ENCODE measurements around the gene PYROXD2.

The PYROXD2 gene

DNA sequence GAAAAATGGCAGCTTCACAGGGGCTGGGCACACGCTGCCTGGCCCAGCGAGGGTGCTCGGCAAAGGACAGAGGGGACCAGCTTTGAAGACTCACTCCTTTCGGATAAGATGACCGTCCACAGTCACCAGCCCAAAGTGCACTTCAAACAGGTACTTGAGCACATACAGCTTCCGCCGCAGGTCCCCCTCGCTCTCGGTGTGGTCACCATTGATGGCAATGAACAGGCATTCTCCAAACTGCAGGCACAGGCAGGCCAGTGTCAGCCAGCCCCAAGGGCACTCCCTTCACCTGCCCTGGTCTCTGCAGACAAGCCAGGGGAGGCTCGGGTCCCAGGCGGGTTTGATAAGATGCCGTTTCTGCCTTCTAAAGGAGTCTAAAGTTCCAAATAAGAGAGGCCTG is 20.2 kb upstream of the PYROXD2 start:
- no peak for DNase-seq (ENCODE audit: low read depth, low spot score)

DNA sequence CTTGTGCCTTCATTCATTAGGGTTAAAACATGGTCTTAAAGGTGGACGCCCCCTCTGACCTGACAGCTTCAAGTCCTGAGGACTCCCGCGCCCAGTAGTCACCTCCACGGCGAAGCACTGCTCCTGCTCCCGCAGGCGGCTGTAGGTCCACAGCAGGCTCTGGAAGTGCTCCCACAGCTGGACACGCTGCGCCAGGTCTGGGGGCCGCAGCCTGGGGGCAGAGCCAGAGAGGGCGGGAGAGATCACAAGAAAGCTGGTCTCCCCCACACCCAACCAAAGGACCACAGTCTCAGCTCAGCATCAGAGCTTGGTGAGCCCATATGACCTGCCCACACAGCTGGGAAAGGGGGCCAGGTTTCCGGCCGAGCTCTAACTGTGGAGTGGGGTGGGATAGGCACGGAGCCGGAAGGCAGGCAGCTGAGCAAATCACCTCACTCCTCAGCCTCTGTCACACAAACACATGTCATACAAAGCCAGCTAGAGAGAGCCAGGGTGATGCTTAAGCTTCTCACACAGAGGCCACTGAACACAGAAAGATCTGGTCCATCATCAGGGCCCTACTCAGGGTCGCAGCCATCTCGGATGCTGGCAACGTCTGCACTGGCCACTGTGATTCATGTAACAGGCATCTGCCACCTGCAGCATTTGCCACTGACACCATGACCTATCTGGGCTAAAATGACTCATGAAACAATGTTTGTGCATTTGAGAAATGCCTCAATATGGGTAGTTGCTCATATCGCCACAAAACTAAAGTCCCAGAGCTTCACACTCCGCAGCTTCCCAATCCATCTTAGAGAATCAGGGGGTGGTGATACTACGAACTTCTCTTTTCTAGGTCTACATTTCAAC is 19.1 kb upstream of the PYROXD2 start:
- no peak for DNase-seq (ENCODE audit: low read depth, low spot score)

DNA sequence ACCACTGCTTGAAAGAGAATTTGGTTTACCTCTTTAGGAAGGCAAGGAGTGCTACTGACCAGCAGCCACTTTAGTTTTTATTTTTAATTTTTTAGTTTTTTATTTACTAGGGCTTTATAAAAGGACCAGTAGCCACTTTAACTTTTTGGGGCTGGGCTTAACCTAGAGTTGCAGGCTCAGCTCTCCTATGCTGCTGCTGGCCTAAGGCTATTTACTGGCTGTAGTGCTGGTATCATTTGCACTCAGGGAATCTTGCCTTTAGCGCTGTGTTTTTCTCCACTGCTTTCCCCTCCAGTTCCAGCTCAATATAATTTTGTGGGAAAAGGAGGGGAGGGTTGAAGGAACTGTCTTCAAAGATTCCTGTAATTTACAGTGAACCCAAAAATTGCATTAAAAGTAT is 18.4 kb upstream of the PYROXD2 start:
- DNase-seq (ENCODE audit: low read depth, low spot score) = no peak

DNA sequence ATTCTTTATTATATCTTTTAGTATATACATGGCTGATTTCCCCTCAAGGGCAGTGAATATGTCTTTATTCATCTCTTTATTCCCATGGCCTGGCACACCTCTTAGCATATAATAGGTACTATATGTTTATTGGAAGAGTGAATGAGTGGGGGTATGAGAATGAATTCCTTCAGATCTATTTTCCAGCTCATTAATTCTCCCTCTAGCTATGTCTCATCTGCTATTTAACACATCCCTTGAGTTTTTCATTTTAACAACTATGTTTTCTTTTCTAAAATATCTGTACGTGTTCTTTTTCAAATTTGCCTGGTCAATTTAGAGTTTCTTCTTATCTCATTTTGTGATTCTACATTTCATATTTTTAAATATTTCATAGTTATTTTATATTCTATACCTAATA is 17.3 kb upstream of the PYROXD2 start:
- DNase-seq (ENCODE audit: low read depth, low spot score) = no peak

DNA sequence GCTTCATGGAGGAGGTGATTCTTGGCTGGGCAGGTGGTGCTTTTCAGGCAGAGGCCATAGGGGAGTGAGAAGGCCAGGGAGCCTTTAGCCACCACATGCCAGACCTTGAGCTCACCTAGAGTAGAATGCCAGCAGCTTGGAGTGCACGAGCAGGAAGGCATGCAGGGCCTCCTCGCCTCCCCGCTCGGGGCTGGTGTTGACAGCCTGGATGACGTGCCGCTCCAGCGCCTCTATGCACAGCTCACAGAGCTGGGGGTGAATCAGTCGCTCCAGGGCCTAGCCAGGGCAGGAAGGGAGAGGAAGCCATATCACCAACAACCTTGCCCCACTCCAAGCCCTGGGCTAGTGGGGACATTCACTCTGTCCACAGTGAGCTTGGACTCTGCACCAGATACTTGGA is 16.0 kb upstream of the PYROXD2 start:
- no peak for DNase-seq (ENCODE audit: low read depth, low spot score)

DNA sequence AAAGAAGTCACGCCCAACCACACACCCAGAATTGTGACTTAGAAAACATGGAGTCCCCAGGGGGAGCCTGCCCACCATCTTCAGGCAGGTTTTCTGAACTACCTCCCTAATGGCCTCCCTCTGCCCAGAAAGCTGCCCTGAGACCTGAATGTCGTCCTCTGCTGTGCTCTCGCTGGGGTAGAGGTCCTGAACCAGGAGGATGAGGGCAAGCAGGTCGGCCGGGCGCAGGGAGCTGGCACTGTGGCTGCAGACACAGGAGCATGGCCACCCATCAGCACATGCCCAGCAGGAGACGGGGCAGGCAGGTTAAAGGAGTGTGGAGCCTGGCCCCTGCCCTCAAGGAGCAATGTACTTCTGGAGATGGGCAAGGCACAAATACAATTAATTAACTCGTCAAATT is 15.4 kb upstream of the PYROXD2 start:
- DNase-seq (ENCODE audit: low read depth, low spot score) = no peak

DNA sequence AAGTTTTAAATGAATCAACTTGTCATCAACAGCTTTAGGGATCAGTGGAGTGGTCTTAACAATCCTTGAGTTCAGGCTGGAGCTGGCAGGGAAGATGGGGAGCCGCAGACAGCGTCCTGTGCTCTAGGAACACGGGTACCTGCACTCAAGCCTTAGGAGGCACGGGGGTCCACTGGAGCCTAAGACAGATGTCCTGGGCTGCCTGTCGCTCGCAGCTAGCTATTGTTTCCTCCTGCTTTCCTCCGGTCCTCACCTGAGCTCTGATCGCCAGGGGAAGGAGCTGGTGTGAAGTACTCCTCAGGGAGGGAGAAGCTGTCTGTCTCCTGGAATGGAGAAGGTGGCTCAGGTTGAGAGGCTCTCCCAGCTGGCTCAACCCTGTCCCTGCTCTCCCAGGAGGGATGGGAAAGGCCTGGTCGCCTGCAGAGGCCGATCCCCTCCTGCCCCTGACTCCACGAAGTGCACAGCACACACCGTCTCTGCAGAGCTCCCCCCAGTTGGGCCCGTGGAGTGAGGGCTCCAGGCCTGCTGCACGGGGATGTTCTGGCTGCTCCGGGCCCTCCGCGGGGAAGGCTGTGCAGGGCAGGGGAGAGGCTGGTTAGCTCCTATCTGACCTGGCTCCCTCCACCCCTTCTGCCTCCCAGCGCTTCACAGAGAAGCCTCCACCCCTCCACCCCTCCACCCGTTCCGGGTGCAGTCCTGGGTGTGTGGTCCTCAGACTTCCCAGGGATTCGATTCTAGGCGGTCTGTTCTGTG is 14.5 kb upstream of the PYROXD2 start:
- no peak for DNase-seq (ENCODE audit: low read depth, low spot score)

DNA sequence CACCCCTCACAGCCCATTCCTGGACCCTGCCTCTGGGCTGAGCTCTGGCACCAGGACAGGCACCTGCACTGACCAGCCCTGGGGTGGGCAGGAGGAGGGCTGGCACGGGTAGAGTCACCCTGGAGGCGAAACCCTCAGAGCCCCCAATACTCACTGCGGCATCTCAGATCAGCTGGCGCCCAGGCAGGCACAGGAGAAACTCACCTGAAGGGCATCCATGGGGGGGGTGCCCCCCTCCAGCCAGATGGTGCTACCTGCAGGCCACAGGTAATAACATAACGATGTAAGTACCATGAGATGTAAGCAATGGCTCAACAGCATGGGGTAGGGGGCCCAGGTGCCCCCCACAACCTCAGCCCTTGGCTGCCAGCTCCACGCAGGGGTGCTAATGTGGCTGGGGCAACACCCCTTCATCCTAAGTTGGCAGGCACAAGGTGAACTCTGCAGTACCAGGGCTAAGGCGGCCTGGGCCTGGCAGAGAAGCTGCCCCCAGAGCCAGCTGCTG is 12.1 kb upstream of the PYROXD2 start:
- no peak for DNase-seq (ENCODE audit: low read depth, low spot score)

DNA sequence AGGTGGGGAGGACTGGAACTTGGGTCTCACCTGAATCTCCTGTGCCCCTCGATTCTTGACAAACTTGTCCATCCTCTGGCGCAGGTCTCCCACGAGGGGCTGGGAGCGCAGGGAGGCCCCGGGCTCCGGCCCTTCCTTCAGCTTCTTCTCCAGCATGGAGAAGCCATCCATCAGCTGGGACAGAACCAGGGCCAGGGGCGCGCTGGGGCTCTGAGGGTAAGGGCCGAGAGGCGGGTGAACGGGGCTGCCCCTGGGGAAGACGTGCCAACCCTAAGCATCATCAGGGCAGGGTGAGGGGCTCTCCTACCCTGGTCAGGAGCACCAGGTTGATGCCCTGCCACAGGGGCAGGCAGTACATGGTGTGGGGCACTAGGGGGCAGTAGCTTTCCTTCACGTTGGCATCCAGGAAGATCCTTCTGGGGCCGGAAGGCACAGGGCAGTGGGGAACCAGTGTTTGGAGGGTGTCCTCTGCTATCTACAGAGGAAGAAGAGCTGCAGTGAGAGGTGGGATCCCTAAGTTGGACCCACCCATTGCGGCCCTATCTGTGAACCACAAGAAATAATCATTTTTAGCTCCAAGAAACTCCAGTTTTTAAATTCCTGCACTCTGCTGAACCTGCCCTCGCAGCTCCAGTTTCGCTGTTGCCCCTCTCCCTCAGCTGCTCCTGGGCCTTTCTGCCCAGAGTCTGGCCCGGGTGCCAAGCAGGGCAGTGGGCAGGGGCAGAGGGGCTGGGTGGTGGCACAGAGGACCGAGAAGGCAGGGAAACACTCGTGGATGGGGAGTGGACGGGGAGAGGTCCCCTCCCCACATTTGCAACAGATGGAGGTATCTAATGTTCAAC is 10.8 kb upstream of the PYROXD2 start:
- DNase-seq (ENCODE audit: low read depth, low spot score) = no peak

DNA sequence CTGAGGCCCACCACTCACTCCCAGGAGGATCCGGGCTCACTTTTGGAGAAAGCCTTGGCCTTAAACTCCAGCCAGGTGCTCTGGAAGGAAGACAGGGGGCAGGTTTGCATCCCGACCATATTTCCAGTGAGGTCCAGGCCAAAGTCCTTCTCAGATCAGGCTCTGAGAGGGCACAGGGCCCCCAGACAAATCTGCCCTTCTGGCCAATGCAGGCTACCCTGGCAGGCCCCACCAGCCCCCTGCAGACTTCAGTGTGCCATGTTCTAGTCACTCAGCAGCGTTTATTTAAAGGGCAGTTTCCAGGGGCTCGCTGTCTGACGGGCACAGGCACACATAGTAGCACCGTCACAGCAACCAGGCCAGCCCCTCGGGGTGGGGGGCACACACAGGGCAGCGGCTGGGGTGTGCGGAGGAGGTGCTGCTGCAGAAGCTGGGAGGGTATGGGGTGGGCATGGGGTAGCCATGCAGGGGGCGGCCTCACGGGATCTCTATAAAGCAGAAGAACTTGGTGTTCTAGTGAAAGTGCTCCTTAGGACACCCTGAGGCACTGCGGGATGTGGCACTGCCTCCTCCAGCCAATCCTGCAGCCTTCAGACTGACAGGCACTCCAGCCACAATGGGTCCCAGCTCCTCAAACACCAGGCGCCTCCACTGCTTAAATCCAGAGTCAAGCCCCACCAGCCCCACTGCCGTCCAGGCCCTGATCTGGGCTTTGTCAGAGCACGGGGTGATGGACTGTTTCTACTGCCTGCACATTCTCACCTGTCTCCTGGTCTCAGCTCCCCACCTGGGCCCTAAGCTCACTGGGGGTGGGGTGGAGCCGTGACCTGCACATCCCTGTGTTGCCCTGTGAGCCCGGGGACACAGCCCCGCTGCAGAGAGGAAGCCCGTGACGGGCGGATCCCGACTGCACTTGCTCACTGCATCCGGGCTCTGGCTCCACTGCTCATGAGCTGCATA is 9.6 kb upstream of the PYROXD2 start:
- no peak for DNase-seq (ENCODE audit: low read depth, low spot score)

DNA sequence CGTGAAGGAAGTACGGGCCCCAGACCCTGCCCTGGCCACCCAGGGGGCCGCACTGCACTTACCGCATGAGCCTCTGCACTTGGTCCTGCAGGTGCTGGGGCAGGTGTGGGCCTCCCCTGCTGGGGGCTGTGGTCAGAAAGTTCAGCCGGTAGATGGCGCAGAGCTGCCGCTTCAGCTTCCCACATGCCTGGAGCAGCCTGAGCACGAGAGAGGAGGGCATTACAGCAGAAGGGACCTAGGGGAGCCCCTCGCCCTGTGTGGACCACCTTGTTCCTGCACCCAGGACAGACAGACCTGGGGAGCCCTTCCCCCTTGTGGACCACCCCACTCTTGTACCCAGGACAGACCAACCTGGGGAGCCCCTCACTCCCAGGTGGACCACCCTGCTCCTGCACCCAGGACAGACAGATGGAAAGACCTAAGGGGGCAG is 8.7 kb upstream of the PYROXD2 start:
- no peak for DNase-seq (ENCODE audit: low read depth, low spot score)

DNA sequence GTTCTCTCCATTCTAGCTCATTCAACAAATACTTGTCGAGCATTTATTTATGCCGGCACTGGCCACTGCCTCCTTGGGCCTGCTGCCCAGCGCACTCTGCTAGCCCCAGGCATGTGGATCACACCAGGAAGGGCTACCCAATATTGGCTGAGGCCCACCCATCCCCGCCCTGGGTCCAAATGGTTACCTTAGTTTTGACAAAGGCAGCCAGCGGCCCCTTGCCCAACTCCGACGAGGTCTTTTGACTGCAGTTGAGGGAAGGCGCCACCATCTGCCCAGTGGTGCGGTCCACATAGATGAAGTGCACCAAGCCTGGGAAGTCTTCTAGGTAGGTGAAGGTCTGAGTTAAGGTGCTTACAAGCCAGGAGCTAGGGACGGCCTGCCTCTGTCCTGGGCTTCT is 7.2 kb upstream of the PYROXD2 start:
- no peak for DNase-seq (ENCODE audit: low read depth, low spot score)

DNA sequence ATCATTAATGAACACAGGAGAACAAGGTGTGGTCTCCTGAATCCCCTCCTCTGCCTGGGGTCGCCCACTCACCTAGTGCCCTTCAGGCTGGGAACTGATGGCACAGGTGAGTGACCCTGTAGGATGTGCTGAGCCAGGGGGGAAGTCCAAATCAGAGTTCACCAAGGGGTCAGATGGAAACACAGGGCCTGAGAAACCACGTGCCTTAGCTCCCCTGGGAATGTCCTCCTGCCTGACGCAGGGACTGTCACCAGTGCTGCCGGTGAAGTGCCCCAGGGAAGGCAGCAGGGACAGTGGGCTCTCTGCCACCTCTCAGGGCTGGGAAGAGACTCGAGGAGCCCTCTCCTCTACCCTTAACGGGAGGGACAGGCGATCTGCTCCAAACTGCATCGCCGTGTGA is 5.8 kb upstream of the PYROXD2 start:
- DNase-seq (ENCODE audit: low read depth, low spot score) = no peak

DNA sequence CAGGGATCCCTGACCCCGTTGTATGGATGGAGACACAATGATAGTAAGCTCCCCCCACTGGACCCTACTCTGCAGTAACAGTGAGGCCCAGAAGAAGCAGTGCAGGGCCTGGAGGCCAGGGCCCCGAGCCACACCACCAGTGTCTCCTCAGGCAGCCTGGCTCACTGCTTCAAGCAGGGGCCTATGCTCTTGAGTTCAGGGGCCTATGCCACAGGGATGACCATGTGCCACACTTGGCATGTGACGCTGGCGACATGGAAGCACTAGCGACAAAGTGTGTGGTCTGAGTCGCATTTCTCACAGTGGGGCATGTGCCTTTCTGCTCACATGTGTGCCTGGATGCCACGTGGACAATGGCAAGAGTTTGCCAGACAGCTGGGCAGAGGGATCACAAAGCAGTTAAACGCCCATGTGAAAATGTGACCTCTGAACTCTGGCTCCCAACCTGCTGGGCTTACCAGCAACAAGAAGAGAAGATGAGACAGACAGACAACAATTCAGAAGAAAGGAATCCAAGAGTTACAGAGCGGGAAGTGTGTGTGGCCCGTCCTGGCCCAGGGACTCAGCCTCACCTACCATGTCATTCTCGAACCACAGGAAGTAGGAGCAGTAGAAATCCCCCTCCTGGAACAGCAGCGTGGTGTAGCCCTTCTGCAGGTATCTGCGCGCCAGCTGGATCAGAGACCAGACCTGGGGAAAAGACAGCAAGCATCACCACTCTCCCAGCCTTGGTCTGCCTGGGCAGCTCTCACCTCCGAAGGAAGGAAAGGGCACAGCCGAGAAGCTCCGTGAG is 4.7 kb upstream of the PYROXD2 start:
- DNase-seq (ENCODE audit: low read depth, low spot score) = no peak

DNA sequence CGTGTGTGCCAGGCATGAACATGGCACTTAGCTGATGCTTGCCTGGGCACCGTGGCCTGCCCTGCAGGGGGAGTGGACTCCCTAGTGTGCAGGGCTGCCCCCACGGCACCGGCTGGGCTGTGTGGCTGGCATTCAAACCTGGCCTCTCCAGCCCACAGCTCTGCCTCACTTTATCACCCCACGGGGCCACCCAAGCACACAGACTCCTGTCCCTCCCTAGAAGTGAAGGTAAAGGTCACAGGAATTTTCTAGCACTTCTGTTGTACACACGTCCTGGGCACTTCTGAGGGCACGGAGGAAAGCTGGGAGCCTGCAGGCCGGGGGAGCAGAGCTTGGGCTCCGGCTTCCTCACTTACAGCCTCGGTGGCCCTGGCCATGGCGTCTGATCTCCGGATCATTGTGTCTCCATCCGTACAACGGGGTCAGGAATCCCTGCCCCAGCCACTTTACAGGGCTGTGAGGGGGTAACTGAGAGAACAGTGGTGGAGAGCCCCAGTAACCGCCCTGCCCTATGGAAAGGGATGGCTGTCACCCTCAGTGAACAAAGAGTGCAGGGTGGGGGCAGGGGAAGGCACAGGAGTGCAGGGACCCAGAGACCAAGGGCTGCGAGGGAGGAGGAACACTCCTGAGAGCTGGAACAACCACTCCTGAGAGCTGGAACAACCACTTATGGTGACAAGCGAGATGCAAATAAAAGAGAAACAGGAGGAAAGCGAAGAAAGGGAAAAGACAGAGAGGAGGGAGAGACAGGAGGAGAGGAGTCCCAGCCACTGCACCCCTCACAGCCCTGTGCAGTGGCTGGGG is 3.9 kb upstream of the PYROXD2 start:
- no peak for DNase-seq (ENCODE audit: low read depth, low spot score)

DNA sequence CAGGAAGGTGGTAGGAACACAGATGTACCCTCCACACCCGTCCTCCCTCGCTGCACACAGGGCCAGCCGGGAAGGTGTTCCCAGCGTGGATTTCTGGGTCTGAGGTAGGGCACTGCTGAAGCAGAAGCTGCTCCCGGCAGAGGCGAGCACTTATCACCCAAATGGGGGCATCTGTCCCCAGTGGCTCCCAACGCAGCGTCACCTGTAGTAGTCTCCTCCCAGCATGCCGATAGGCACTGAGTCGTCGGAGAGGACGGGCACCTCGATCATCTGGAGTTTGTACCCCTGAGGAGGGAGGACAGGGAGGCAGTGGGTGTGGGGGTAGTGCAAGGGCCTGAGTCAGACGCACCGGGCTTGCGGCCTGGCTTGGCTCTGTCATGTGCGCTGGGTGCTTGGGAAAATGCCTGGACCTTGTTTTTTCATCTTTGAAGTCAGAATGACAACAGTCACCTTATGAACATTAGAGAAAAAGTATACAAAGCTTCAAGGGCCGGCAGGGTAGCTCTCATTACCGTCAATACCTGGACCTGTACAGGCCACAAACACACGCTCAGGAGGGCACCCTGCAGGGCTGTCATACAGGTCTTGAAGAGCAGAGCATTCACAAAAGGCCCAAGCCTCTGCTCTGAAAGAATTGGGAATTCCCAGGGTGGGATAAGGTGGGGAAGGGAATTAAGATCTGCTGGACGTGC is 3.1 kb upstream of the PYROXD2 start:
- no peak for DNase-seq (ENCODE audit: low read depth, low spot score)

DNA sequence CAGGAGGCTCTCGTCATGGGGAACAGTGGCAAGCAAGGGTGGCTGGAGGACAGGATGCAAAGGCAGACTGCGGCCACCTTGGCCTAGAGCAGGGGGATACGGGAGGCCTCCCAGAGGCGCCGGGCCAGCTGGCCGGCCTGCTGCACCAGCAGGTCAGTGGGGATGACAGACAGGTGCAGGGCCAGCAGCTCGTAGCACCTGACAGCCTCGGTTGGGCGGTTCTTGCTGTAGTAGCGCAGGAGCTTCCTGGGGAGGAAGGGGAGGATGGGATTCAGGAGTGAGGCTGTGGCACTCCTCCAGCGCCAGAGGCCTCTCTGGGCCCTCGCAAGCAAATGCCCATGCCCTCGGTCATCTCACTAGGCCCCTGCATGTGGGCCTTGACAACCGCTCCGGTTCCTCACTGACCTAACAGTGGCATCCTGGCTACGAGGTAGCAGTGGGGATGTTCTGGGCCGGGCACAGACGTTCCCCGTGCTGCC is 2.5 kb upstream of the PYROXD2 start:
- no peak for DNase-seq (ENCODE audit: low read depth, low spot score)

DNA sequence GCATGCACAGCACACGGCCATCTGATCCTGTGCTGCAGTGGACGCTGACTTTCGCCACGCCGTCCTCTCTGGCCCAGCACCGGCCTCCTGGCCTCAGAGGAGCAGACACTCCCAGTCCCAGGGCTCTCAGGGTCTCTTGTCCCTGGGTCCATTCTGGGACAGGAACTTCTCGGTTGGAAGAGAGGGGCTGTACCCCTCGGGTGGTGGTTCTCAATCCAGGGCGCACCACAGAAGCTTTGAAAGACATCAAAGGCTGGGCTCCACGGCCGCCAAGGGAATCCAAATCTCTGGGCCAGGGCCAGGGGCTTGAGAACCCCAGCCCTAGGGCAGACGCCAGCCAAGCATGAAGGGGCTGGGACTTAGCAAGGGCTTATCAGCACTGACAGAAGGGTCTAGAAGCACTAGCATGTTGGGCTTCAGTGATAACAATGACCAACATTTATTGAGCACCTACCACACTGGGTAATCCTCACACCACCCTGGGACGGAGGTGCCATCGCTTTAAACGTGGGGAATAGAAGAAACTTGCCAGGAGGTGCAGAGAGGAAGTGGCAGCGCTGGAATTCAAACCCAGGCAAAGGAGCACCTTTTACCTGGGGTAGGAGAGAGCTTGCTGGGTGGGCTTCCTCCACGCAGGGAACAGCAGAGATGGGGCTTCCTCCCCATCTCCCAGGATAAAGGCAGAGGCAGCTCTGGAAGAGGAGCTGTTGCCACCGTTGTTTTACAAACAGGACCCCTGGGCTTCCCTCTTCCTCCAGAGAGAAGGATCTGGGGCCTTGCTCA is 1.8 kb upstream of the PYROXD2 start:
- no peak for DNase-seq (ENCODE audit: low read depth, low spot score)
